Vagina (tissue), 2 donors: Measurements from ENCODE around the gene LGR4. TPM values are rescaled to one million over a fixed set of nuclear protein-coding genes. Genes with fewer than 3 reads are reported as not detected.
A peak's percentile ranks its signal among the peaks of the same experiment; 100 is the strongest.

Experiments
- DNase-seq, 2 donors: peaks; one replicate each; pipeline ENCODE4 v3.0.0-alpha.2; 2017; ENCODE audit errors: extremely low spot score in 2 of 2
- H3K27ac ChIP-seq: fragments of 200-600 bp; sonication (generic); one replicate; pipeline ENCODE4 v1.5.1; 2019
- H3K27me3 ChIP-seq: fragments of 200-600 bp; sonication (generic); one replicate; pipeline ENCODE4 v1.5.1; 2019
- H3K36me3 ChIP-seq, 2 donors: fragments of 200-600 bp; sonication (generic); one replicate each; pipeline ENCODE4 v1.5.1; 2017 to 2019
- H3K4me1 ChIP-seq: fragments of 200-600 bp; sonication (generic); one replicate; pipeline ENCODE4 v1.5.1; 2019
- H3K4me3 ChIP-seq, 2 donors: fragments of 200-600 bp; sonication (generic); 1 replicate in 1 of 2; 2 replicates in 1 of 2; pipeline ENCODE4 v1.5.1; 2016 to 2019
- H3K9me3 ChIP-seq: fragments of 200-600 bp; sonication (generic); one replicate; pipeline ENCODE4 v1.5.1; 2019
- CTCF ChIP-seq, 3 experiments: fragments of 450-650 bp in 2 of 3; fragments of 200-600 bp in 1 of 3; sonication (generic) in 1 of 3; IDR thresholded peaks; one replicate each; pipeline ENCODE4 v1.5.1; 2017 to 2019; ENCODE audit warnings: antibody characterized with exemption in 3 of 3, mild to moderate bottlenecking in 2 of 3, moderate library complexity in 2 of 3
- POLR2A ChIP-seq, 2 donors: fragments of 450-650 bp; IDR thresholded peaks; one replicate each; pipeline ENCODE4 v1.6.1; 2017; ENCODE audit warnings: antibody characterized with exemption in 2 of 2, mild to moderate bottlenecking in 2 of 2, moderate library complexity in 2 of 2
- POLR2AphosphoS5 ChIP-seq, 2 donors: sonication (generic); formaldehyde crosslinking; IDR thresholded peaks; one replicate each; pipeline ENCODE4 v1.9.0; 2017; ENCODE audit warnings: antibody characterized with exemption in 2 of 2, mild to moderate bottlenecking in 2 of 2, low read depth in 1 of 2; ENCODE audit not compliant: insufficient read depth in 1 of 2
- intact Hi-C: fragments of 100-400 bp; cut with DNase I; formaldehyde crosslinking; loops from one replicate; pipeline ENCODE4 v1.15.1; 2023
- total RNA-seq: library from RNA; depleted of rRNA; stranded (reverse); fragments of >200 nt; gene quantifications from one replicate; pipeline ENCODE4 v1.2.3, GENCODE V29; 2016

Gene LGR4
- total RNA-seq, 1 donor from 2014 or later = 65.6 TPM

GRCh38 chr11:27477243-27477642 is 4.7 kb upstream of the LGR4 start:
- no peak for DNase-seq
- no peaks in the 10 kb centered on the region for H3K27me3 ChIP-seq
- H3K4me1 ChIP-seq = peaks cover 7% of the 10 kb centered on the region
- no peak overlapping the region for H3K27ac ChIP-seq
- H3K9me3 ChIP-seq = no peaks in the 10 kb centered on the region
- TF ChIP-seq POLR2AphosphoS5 (IDR thresholded peaks at IDR 0.05; ENCODE audit: insufficient read depth in 1 of 2, low read depth in 1 of 2) (no peak), POLR2A (IDR thresholded peaks at IDR 0.05) (no peak)
- intact Hi-C loops = no loop called here
- H3K36me3 ChIP-seq = no peaks in the 10 kb centered on the region
- H3K4me3 ChIP-seq = no peak overlapping the region

- no peak for DNase-seq
- H3K27ac ChIP-seq = no peak overlapping the region
- TF ChIP-seq POLR2AphosphoS5 (IDR thresholded peaks at IDR 0.05; ENCODE audit: insufficient read depth in 1 of 2, low read depth in 1 of 2) (no peak), CTCF (IDR thresholded peaks at IDR 0.05) (no peak), POLR2A (IDR thresholded peaks at IDR 0.05) (no peak)
- no peaks in the 10 kb centered on the region for H3K9me3 ChIP-seq
- peaks cover 18% of the 10 kb centered on the region for H3K4me1 ChIP-seq
- no peak overlapping the region for H3K4me3 ChIP-seq
- H3K36me3 ChIP-seq = no peaks in the 10 kb centered on the region
- intact Hi-C loops = no loop called here
- no peaks in the 10 kb centered on the region for H3K27me3 ChIP-seq
These were observed 3.0 kb upstream of the LGR4 start for GRCh38 chr11:27475622-27476021.

GRCh38 chr11:27473017-27473406 is 422 bp upstream of the LGR4 start:
- Histone ChIP-seq H3K4me1 (peaks cover 37% of the 10 kb centered on the region), H3K9me3 (no peaks in the 10 kb centered on the region), H3K27me3 (no peaks in the 10 kb centered on the region), H3K36me3 (no peaks in the 10 kb centered on the region), H3K27ac (peak overlapping the region; percentile 86), H3K4me3 (peak overlapping the region; percentile 81 to 88)
- intact Hi-C loops = no loop called here
- DNase-seq = no peak
- no peak for TF ChIP-seq POLR2AphosphoS5 (IDR thresholded peaks at IDR 0.05; ENCODE audit: insufficient read depth in 1 of 2, low read depth in 1 of 2)
- TF ChIP-seq POLR2A (IDR thresholded peaks at IDR 0.05) = no peak
- TF ChIP-seq CTCF (IDR thresholded peaks at IDR 0.05) = no peak

GRCh38 chr11:27471589-27472397 is 797 bp downstream of the LGR4 start:
- no peak for DNase-seq
- Histone ChIP-seq H3K36me3 (no peaks in the 10 kb centered on the region), H3K27ac (peak overlapping the region; percentile 86), H3K27me3 (no peaks in the 10 kb centered on the region), H3K4me3 (peak overlapping the region; percentile 81 to 88), H3K4me1 (peaks cover 42% of the 10 kb centered on the region), H3K9me3 (no peaks in the 10 kb centered on the region)
- no peak for TF ChIP-seq CTCF (IDR thresholded peaks at IDR 0.05)
- TF ChIP-seq POLR2A (IDR thresholded peaks at IDR 0.05) = no peak
- peak in 1 of 2 donors; percentile 27 for TF ChIP-seq POLR2AphosphoS5 (IDR thresholded peaks at IDR 0.05; ENCODE audit: insufficient read depth in 1 of 2, low read depth in 1 of 2)
- intact Hi-C loops = no loop called here

- intact Hi-C loops = no loop called here
- Histone ChIP-seq H3K36me3 (no peaks in the 10 kb centered on the region), H3K4me3 (peak overlapping the region; percentile 81 to 88), H3K27me3 (no peaks in the 10 kb centered on the region), H3K9me3 (no peaks in the 10 kb centered on the region), H3K4me1 (peaks cover 46% of the 10 kb centered on the region), H3K27ac (peak overlapping the region; percentile 86)
- TF ChIP-seq POLR2AphosphoS5 (IDR thresholded peaks at IDR 0.05; ENCODE audit: insufficient read depth in 1 of 2, low read depth in 1 of 2) (no peak), POLR2A (IDR thresholded peaks at IDR 0.05) (no peak), CTCF (IDR thresholded peaks at IDR 0.05) (no peak)
- DNase-seq = no peak
These were observed 1.6 kb downstream of the LGR4 start for GRCh38 chr11:27470826-27471588.
